HTR-8/SVneo (cell line): ENCODE data around the gene ST3GAL3.
"Not testable (repeated sequence)": the region's sequence is repeated elsewhere in the genome, so short reads cannot be mapped to it uniquely, and the experiment has no call there.

Source experiments
- DNase-seq: peaks from one replicate; pipeline ENCODE4 v3.0.0; 2011; ENCODE audit warnings: low spot score, mixed read lengths; ENCODE audit not compliant: insufficient read length
- FAIRE-seq: peaks from 2 replicates; lab custom pipeline; 2011; peaks lifted over from hg19 to GRCh38; lab: Jason Lieb, UNC

ST3GAL3 gene

DNA sequence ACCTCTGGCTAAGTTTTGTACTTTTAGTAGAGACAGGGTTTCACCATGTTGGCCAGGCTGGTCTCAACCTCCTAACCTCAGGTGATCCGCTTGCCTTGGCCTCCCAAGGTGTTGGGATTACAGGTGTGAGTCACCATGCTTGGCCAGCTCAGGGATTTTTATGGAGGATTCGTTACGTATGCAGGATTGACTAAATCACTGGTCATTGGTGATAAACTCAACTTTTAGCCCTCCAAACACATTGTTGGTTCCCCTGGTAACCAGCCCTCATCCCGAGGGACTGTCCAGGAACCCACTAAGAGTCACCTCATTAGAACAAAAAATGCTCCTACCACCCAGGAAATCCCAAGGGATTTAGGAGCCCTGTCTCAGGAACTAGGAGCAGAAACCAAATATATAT lies 40.4 kb downstream of the ST3GAL3 start:
- DNase-seq (no peak), FAIRE-seq (no peak)

GRCh38 chr1:43750083-43750482 lies 42.7 kb downstream of the ST3GAL3 start:
- DNase-seq (no peak), FAIRE-seq (no peak)

DNA sequence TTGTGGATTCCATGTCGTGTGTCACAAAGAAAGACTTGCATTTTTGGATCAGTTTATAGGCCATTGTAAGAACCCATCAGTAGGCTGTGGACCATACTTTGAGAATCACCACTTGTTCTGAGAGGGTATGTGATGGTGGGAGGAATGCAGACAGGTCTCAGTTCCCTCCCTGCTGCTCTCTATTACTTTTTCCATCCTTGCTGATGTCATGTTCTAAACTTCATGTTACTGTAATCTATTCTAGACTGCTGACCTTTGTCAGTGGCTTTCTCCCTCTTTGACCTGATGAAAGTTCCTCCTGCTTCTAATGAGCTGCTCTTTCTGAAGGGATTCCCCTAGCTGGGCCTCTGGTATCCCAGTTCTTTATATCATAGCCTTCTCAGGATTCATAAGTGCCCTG lies 46.1 kb downstream of the ST3GAL3 start:
- no peak for DNase-seq
- FAIRE-seq = no peak

- FAIRE-seq = no peak
- DNase-seq = no peak
Observed at GRCh38 chr1:43754892-43755291, 47.6 kb downstream of the ST3GAL3 start.

DNA sequence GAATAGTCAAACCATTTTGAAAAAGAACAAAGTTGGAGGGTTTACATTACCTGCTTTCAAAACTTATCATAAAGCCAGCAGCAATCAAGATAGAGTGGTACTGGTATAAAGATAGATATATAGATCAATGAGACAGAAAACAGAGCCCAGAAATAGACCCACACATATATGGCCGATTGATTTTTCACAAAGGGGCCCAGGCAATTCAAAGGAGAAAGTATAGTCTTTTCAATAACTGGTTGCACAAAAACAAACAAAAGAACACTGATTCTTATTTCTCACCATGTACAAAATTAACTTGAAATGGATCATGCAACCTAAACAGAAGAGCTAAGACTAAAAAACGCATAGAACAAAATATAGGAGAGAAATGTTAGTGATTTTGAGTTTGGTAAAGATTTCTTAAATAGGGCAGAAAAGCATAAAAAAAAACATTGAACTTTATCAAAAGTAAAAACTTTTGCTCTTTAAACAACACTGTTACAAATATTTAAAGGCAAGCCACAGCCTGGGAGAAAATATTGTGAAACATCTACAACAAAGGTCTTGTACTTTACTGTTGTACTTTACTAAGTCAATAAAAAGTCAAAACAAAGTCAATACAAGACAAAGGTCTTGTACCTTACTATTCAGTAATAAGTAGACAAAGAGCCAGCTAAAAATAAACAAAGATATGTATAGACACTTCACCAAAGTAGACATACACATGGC lies 50.2 kb downstream of the ST3GAL3 start:
- DNase-seq (no peak), FAIRE-seq (no peak)

DNA sequence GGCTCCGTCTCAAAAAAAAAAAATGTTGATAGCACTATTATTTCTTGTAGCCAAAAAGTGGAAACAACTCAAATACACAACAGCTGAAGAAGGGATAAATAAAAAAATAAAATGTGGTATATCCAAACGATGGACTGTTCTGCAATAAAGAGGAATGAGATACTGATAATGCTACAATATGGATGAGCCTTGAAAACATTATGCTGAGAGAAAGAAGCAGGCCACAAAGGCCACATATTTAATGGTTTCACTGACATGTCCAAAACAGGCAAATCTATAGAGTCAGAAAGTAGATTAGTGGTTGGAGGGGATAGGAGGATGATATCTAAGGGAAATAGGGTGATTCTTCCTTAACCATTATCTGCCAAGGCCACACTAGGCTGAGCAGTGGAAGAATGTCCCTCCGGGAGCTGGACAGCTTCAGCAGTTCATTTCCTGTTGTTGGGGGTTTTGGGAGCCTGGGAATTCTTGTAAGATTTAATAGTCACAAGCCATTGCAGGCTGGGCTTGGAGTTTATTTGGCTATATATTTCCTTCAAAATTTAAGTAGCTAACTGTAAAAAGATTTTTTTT lies 53.5 kb downstream of the ST3GAL3 start:
- no peak for FAIRE-seq
- no peak for DNase-seq

DNA sequence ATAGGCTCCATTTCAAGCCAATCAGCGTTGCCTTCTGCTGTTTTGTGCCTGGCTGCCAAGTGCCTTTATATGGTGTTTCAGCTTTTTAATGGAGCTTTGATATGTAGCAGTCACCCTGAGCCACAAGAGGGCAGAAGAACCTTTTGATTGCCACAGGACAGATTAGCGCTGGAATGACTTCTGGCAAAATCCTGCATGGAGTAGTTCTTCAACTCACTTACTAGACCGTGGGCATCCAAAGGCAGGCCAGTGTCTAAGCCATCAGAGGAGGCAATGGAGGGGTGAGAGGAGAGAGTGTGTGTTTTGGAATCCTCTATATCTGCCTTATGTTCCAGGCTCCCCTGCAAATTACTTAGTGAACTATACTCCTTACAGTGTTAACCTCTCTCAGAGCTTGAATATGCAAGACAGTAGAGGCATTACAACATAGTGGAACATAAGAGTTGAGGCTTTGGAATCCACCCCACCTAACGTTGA lies 56.2 kb downstream of the ST3GAL3 start:
- DNase-seq (peak; percentile 67), FAIRE-seq (no peak)

- FAIRE-seq = no peak
- no peak for DNase-seq
Observed at GRCh38 chr1:43764581-43764980, 57.2 kb downstream of the ST3GAL3 start.

DNA sequence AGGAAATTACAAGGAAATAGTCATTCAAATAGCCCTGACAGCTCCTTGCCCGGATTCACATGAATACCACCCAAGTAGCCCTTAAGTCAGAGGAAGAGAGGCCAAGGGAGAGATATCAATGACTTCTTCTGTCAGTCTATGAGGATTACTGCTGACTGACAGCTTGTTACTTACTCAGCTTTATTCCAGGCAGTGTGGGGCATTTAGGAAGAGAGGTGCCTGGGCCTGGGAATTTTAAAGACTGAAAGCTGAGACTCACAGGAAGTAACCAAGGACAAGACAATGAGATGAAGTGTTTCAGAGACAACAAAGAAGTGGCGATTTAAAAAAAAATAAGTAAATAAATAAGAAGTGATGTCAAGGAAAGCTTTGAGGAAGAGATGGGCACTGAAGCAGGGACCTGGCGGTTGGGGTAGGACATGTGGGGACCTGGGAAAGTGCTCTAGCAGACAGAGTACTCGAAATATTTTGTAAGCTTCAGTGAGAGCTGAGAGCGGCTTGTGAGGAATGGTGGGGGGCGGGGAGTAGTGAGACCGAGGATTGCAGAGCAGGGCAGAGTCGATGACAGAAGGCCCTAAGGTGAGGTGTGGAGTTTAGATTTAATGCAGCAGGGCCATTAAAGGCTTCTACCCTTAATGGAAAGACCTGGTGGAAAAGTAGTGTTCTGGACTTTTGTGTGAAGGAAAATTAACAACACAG lies 58.9 kb downstream of the ST3GAL3 start:
- no peak for FAIRE-seq

GRCh38 chr1:43766818-43767525 lies 59.6 kb downstream of the ST3GAL3 start:
- FAIRE-seq = no peak
- no peak for DNase-seq

More for the DNA sequence above, 58.9 kb downstream of the ST3GAL3 start:
- no peak for DNase-seq

- DNase-seq (no peak), FAIRE-seq (no peak)
Observed at GRCh38 chr1:43768168-43768567, 60.8 kb downstream of the ST3GAL3 start.

DNA sequence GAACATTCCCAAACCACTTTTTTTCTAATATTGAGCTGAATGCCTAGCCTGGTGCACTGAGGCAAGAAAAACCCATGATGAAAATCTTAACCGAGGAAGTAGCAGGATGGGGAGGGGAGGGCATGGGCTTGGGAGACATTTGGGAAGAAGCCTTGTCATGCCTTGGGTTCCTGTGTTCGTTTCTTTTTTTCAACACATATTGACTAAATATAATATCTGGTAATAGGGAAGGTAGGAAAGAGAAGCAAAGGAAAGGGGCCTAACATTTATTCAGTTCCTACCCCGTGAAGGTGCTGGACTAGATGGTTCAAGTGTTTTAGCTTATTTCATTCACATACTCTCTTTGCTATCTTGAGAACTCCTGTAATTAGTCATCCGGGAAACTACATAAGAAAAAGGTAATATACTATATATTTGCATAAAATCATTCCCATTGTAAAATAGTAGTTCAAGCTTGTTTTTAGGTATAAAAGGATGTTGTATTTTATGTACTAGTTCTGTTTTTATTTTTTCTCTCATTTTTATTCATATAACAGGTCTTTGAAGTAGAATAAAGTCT lies 62.1 kb downstream of the ST3GAL3 start:
- DNase-seq = no peak
- FAIRE-seq = no peak

DNA sequence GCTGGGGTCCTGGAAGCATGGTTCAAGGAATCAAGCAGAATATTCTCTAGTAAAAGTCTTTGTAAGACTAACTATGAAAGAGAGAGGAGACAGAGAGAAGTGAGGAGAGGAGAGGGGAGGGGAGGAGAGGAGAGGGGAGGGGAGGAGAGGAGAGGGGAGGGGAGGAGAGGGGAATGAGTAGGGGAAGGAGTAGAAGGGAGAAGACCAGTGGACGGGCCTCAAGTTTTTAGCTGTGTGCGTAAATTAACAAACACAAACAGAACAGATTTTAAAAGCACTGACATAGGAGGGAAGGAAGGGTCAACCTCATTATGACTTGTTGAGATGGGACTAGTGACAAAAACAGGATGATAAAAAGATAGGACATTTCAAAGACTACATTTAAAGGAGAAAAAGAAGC lies 62.8 kb downstream of the ST3GAL3 start:
- no peak for DNase-seq
- no peak for FAIRE-seq

- no peak for FAIRE-seq
Observed at GRCh38 chr1:43772978-43773377, 65.6 kb downstream of the ST3GAL3 start.

DNA sequence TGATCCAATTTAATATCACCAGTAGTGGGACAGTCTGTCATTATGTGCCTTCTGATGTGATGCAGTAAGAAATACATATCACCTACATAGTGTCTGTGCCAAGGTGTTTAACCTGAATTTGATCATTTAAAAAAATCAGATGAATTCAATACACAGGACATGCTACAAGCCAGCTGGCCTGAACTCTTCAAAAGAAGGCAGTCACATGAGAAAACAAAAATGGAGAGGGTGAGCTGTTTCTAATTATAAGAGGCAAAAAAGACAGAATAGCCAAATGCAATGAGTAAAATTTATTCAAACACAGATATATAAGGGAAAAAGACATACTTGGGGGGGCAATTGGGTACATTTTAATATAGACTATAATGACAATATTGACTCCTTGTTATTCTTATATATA lies 66.5 kb downstream of the ST3GAL3 start:
- no peak for FAIRE-seq

More at GRCh38 chr1:43772978-43773377, 65.6 kb downstream of the ST3GAL3 start:
- DNase-seq = no peak

GRCh38 chr1:43774359-43774758 lies 67.0 kb downstream of the ST3GAL3 start:
- no peak for FAIRE-seq
- DNase-seq = peak; percentile 10

More for the DNA sequence above, 66.5 kb downstream of the ST3GAL3 start:
- DNase-seq = no peak

DNA sequence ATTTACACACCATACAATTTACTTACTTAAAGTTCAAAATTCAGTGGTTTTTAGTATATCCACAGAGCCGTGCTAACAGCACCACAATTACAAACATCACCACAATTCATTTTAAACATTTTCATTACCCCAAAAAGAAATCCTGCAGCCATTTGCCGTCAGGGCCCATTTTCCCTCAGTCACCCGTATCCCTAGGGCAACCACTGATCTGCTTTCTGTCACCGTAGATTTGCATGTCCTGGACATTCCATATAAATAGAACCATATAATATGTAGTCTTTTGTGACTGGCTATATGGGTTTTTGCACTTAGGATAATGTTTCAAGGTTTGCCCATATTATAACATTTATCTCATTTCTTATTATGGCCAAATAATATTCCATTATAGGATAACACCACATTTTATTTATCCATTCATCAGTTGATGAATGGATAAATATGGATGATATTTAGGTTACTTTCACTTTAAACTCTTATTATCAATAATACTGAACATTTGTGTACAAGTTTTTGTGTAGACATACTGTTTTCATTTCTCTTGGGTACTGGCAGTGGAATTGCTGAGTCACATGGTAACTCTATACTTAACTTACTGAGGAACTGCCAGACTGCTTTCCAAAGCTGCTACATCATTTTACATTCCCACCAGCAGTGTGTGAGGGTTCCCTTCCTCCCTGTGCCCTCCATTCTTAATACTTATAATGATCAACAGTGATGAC lies 68.9 kb downstream of the ST3GAL3 start:
- no peak for FAIRE-seq
- DNase-seq = no peak

DNA sequence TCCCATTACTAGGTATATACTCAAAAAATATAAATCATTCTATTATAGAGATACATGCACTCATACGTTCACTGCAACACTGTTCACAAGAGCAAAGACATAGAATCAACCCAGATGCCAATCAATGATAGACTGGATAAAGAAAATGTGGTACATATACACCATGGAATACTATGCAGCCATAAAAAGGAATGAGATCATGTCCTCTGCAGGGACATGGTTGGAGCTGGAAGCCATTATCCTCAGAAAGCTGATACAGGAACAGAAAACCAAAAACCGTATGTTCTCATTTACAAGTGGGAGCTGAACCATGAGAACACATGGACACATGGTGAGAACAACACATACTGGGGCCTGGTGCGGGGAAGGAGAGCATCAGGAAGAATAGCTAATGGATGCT lies 70.6 kb downstream of the ST3GAL3 start:
- not testable (repeated sequence) for FAIRE-seq, DNase-seq

DNA sequence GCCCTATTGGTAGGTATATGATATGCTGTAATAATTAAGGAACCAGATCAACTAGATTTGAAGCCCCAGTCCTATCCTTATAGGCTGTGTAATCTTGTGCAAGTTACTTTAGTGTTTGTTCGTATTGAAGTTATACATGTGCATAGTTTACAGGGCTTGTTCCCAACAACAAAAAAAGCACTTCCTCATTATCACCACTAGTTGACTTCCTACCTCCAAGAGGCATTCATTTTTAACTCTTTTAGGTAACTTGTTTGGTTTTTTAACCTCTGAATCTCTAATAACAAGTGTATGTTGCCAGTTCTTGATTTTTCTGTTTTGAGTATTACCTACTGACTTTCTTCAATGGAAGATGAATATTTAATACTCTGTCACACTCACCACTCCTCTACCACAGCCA lies 71.9 kb downstream of the ST3GAL3 start:
- no peak for FAIRE-seq

More for the DNA sequence above, 71.9 kb downstream of the ST3GAL3 start:
- DNase-seq = no peak
